Measurements from ENCODE around the gene RHOT2. TPM values are rescaled to one million over a fixed set of nuclear protein-coding genes. Genes with fewer than 3 reads are reported as not detected.

The RHOT2 gene
- total and polyA plus RNA-seq, 2 experiments from 2014 or later: 129 to 163 TPM

GRCh38 chr16:707062-707538 lies 39.2 kb downstream of the RHOT2 start (continued):
- TF ChIP-seq, protein P1, sequence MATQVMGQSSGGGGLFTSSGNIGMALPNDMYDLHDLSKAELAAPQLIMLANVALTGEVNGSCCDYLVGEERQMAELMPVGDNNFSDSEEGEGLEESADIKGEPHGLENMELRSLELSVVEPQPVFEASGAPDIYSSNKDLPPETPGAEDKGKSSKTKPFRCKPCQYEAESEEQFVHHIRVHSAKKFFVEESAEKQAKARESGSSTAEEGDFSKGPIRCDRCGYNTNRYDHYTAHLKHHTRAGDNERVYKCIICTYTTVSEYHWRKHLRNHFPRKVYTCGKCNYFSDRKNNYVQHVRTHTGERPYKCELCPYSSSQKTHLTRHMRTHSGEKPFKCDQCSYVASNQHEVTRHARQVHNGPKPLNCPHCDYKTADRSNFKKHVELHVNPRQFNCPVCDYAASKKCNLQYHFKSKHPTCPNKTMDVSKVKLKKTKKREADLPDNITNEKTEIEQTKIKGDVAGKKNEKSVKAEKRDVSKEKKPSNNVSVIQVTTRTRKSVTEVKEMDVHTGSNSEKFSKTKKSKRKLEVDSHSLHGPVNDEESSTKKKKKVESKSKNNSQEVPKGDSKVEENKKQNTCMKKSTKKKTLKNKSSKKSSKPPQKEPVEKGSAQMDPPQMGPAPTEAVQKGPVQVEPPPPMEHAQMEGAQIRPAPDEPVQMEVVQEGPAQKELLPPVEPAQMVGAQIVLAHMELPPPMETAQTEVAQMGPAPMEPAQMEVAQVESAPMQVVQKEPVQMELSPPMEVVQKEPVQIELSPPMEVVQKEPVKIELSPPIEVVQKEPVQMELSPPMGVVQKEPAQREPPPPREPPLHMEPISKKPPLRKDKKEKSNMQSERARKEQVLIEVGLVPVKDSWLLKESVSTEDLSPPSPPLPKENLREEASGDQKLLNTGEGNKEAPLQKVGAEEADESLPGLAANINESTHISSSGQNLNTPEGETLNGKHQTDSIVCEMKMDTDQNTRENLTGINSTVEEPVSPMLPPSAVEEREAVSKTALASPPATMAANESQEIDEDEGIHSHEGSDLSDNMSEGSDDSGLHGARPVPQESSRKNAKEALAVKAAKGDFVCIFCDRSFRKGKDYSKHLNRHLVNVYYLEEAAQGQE (IDR thresholded peaks at IDR 0.05; ENCODE audit: unreplicated experiment): no peak
- no peak for TF ChIP-seq ZNF114 (CRISPR knock-in tag; IDR thresholded peaks at IDR 0.05)
- TF ChIP-seq STAT1 (IDR thresholded peaks at IDR 0.05; ENCODE audit: unreplicated experiment): no peak
- no peak for TF ChIP-seq JUNB (IDR thresholded peaks at IDR 0.05; ENCODE audit: unreplicated experiment)
- TF ChIP-seq EZH2phosphoT487 (IDR thresholded peaks at IDR 0.05; ENCODE audit: unreplicated experiment): no peak
- no peak for TF ChIP-seq ETS1 (IDR thresholded peaks at IDR 0.05)

DNA sequence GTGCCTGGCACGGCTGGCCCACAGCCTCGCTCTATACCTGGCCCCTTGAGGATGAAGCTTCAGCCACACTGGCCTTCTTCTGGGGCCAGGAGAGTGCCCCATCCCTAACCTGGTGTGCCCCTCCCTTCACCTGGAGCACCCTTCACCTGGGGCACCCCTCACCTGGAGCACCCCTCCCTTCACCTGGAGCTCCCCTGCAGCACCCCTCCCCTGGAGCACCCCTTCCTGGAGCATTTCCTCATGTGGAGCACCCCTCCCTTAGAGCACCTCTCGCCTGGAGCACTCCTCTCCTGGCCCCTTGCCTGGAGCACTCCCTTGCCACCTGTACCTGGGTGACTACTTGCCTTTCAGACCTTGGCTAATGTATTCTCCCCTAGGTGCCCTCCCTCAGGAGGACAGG lies 40.1 kb downstream of the RHOT2 start:
- Histone ChIP-seq H3K36me3 (ENCODE audit: insufficient read depth) (no peaks in the 10 kb centered on the region), H3K4me1 (ENCODE audit: insufficient read depth) (no peaks in the 10 kb centered on the region), H3K9me2 (ENCODE audit: insufficient read depth) (no peaks in the 10 kb centered on the region), H4K20me1 (replicated peaks; ENCODE audit: insufficient read depth) (no peaks in the 10 kb centered on the region), H3K27me3 (ENCODE audit: insufficient read depth) (peaks cover 71% of the 10 kb centered on the region), H3K4me2 (no peak overlapping the region), H3K4me3 (no peak overlapping the region), H3K79me2 (replicated peaks; ENCODE audit: insufficient read depth) (no peaks in the 10 kb centered on the region), H2AFZ (no peak overlapping the region), H3F3A (replicated peaks; ENCODE audit: low read depth) (0 out of 2 replicates have a peak, but pooled peaks cover 6% of the 10 kb centered on the region), H3K27ac (ENCODE audit: low read depth) (no peak overlapping the region)
- no peaks in the 10 kb centered on the region for H3K36me3 Mint-ChIP-seq (ENCODE audit: low read depth)
- no peaks in the 10 kb centered on the region; the same call in 2 of the 3 replicates for H3K4me1 Mint-ChIP-seq
- H3K27ac Mint-ChIP-seq: no peak overlapping the region
- ATAC-seq (no peak), DNase-seq (ENCODE audit: low spot score) (no peak)
- peaks cover 59% of the 10 kb centered on the region for H3K27me3 Mint-ChIP-seq (ENCODE audit: insufficient read depth, low read depth, poor library complexity)
- H3K4me3 Mint-ChIP-seq: no peak overlapping the region
- TF ChIP-seq, protein P1 (IDR thresholded peaks at IDR 0.05; ENCODE audit: unreplicated experiment): no peak
- TF ChIP-seq EZH2 (IDR thresholded peaks at IDR 0.05; ENCODE audit: low read depth, unreplicated experiment) (no peak), ETS1 (IDR thresholded peaks at IDR 0.05) (no peak), JUNB (IDR thresholded peaks at IDR 0.05; ENCODE audit: unreplicated experiment) (no peak), NANOG (IDR thresholded peaks at IDR 0.05; ENCODE audit: borderline replicate concordance) (no peak), POLR2AphosphoS5 (IDR thresholded peaks at IDR 0.05; ENCODE audit: low read depth) (no peak)
- peaks cover 4% of the 10 kb centered on the region; the same call in 1 of the 3 replicates for H3K9me3 Mint-ChIP-seq
